Measurements from ENCODE around the gene BMP4.

- TF ChIP-seq POLR2A (IDR thresholded peaks at IDR 0.05) (no peak), CTCF (IDR thresholded peaks at IDR 0.05) (no peak)
Measured at GRCh38 chr14:54002653-54003052, 46.0 kb upstream of the BMP4 start.

Data from Peyer's patch (tissue), 4 donors.